GM12892 (cell line): Measurements from ENCODE around the gene FARP2.

Experiments used
- POLR2A ChIP-seq: IDR thresholded peaks from 2 replicates; pipeline ENCODE4 v1.6.1; 2011; ENCODE audit warnings: low read depth, low read length, control low read depth
- POLR2AphosphoS5 ChIP-seq: IDR thresholded peaks from 2 replicates; pipeline ENCODE4 v1.6.1; 2011; ENCODE audit warnings: low read depth, low read length, control low read depth

- TF ChIP-seq POLR2A: no peak
- no peak for TF ChIP-seq POLR2AphosphoS5
These were observed 180.0 kb downstream of the FARP2 start for GRCh38 chr2:241535871-241536655.
